Erythroblast (primary cell): ENCODE measurements around the gene EPM2AIP1.
"Not testable (repeated sequence)": the region's sequence is repeated elsewhere in the genome, so short reads cannot be mapped to it uniquely, and the experiment has no call there.

Source experiments
- GATA1 ChIP-seq: IDR thresholded peaks from 2 replicates; pipeline ENCODE4 v1.6.1; 2011; ENCODE audit warnings: low read depth, mild to moderate bottlenecking, control low read depth, low read length, moderate library complexity
- POLR2A ChIP-seq: IDR thresholded peaks from 2 replicates; pipeline ENCODE4 v1.6.1; 2011; ENCODE audit warnings: mild to moderate bottlenecking, low read length

GRCh38 chr3:36947814-36948213, 45.1 kb downstream of the EPM2AIP1 start:
- not testable (repeated sequence) for TF ChIP-seq POLR2A, GATA1
